Neutrophil (primary cell): ENCODE data around the gene FAM9C.

Experiments used
- H3K27ac ChIP-seq: fragments of 200-600 bp; sonication (generic); 2 replicates; pipeline ENCODE4 v1.5.1; 2016; ENCODE audit warnings: mild to moderate bottlenecking, moderate library complexity
- H3K27me3 ChIP-seq: fragments of 200-600 bp; sonication (generic); 2 replicates; pipeline ENCODE4 v1.6.0; 2016; ENCODE audit warnings: mild to moderate bottlenecking
- H3K36me3 ChIP-seq: fragments of 200-600 bp; sonication (generic); 2 replicates; pipeline ENCODE4 v1.5.1; 2017
- H3K4me1 ChIP-seq, 2 experiments: fragments of 200-600 bp in 1 of 2; sonication (generic) in 1 of 2; 1 replicate in 1 of 2; 2 replicates in 1 of 2; pipeline versions ENCODE4 v1.5.1 to v1.6.1; 2013 to 2016; ENCODE audit warnings: low read depth in 1 of 2, low read length in 1 of 2, mild to moderate bottlenecking in 1 of 2, moderate library complexity in 1 of 2; ENCODE audit not compliant: control insufficient read depth in 1 of 2, insufficient read depth in 1 of 2
- H3K4me3 ChIP-seq, 2 experiments: fragments of 200-600 bp in 1 of 2; sonication (generic) in 1 of 2; 1 replicate in 1 of 2; 2 replicates in 1 of 2; pipeline ENCODE4 v1.5.1; 2013 to 2016; ENCODE audit warnings: low read depth in 1 of 2, low read length in 1 of 2, mild to moderate bottlenecking in 1 of 2, moderate library complexity in 1 of 2
- H3K9me3 ChIP-seq: fragments of 200-600 bp; sonication (generic); 2 replicates; pipeline ENCODE4 v1.5.1; 2016
- CTCF ChIP-seq: fragments of 200-600 bp; sonication (generic); IDR thresholded peaks from 2 replicates; pipeline ENCODE4 v1.5.1; 2016; ENCODE audit warnings: antibody characterized with exemption

FAM9C gene

GRCh38 chrX:13028871-13029636 is 15.4 kb downstream of the FAM9C start:
- no peaks in the 10 kb centered on the region for H3K36me3 ChIP-seq
- no peak overlapping the region for H3K4me3 ChIP-seq
- H3K9me3 ChIP-seq: no peaks in the 10 kb centered on the region
- no peaks in the 10 kb centered on the region for H3K27me3 ChIP-seq
- peaks cover 5 to 12% of the 10 kb centered on the region in 2 experiments for H3K4me1 ChIP-seq
- TF ChIP-seq CTCF: no peak
- peak overlapping the region; percentile 33 for H3K27ac ChIP-seq

GRCh38 chrX:13026877-13027652 is 17.4 kb downstream of the FAM9C start:
- no peak for TF ChIP-seq CTCF
- Histone ChIP-seq H3K36me3 (no peaks in the 10 kb centered on the region), H3K4me3 (no peak overlapping the region), H3K9me3 (no peaks in the 10 kb centered on the region), H3K4me1 (peaks cover 5 to 12% of the 10 kb centered on the region in 2 experiments), H3K27me3 (no peaks in the 10 kb centered on the region), H3K27ac (no peak overlapping the region)

- Histone ChIP-seq H3K36me3 (no peaks in the 10 kb centered on the region), H3K27ac (no peak overlapping the region), H3K4me1 (peaks cover 3 to 10% of the 10 kb centered on the region in 2 experiments), H3K27me3 (no peaks in the 10 kb centered on the region), H3K9me3 (no peaks in the 10 kb centered on the region), H3K4me3 (no peak overlapping the region)
- no peak for TF ChIP-seq CTCF
These were observed 19.4 kb downstream of the FAM9C start for GRCh38 chrX:13024986-13025385.

GRCh38 chrX:13023979-13024378 is 20.4 kb downstream of the FAM9C start:
- Histone ChIP-seq H3K36me3 (no peaks in the 10 kb centered on the region), H3K4me3 (no peak overlapping the region), H3K9me3 (no peaks in the 10 kb centered on the region), H3K4me1 (peaks cover 1 to 3% of the 10 kb centered on the region in 2 experiments), H3K27me3 (no peaks in the 10 kb centered on the region), H3K27ac (no peak overlapping the region)
- no peak for TF ChIP-seq CTCF

GRCh38 chrX:13023567-13023966 is 20.9 kb downstream of the FAM9C start:
- no peak for TF ChIP-seq CTCF
- no peaks in the 10 kb centered on the region for H3K27me3 ChIP-seq
- H3K27ac ChIP-seq: no peak overlapping the region
- H3K4me1 ChIP-seq: peaks cover 5 to 6% of the 10 kb centered on the region in 2 experiments
- no peaks in the 10 kb centered on the region for H3K36me3 ChIP-seq
- H3K4me3 ChIP-seq: no peak overlapping the region
- no peaks in the 10 kb centered on the region for H3K9me3 ChIP-seq
